Epithelial cell of proximal tubule (primary cell): ENCODE measurements around the gene STIMATE. TPM values are rescaled to one million over a fixed set of nuclear protein-coding genes. Genes with fewer than 3 reads are reported as not detected.

Experiments
- DNase-seq: peaks from one replicate; pipeline ENCODE4 v3.0.0-alpha.2; 2011; ENCODE audit warnings: low read depth
- H3K4me3 ChIP-seq: 2 replicates; pipeline ENCODE4 v1.5.1; 2011; ENCODE audit warnings: low read depth, mild to moderate bottlenecking, low read length
- CTCF ChIP-seq: conservative IDR thresholded peaks from 2 replicates; pipeline ENCODE4 v1.5.1; 2012; ENCODE audit warnings: low read depth, mild to moderate bottlenecking, low read length
- total RNA-seq: library from RNA; depleted of rRNA; stranded (reverse); fragments of >200 nt; gene quantifications from 2 replicates; pipeline ENCODE4 v1.2.3, GENCODE V29; 2015

The STIMATE gene
- total RNA-seq, 1 donor from 2014 or later: 7.7 TPM

- no peak overlapping the region for H3K4me3 ChIP-seq
- no peak for TF ChIP-seq CTCF
- no peak for DNase-seq
These were observed 52.9 kb downstream of the STIMATE start for GRCh38 chr3:52844290-52844975.

- TF ChIP-seq CTCF: no peak
- DNase-seq: no peak
- H3K4me3 ChIP-seq: no peak overlapping the region
These were observed 53.5 kb downstream of the STIMATE start for GRCh38 chr3:52843881-52844280.

GRCh38 chr3:52843108-52843865 lies 54.1 kb downstream of the STIMATE start:
- TF ChIP-seq CTCF: no peak
- no peak overlapping the region for H3K4me3 ChIP-seq
- no peak for DNase-seq

- H3K4me3 ChIP-seq: no peak overlapping the region
- TF ChIP-seq CTCF: no peak
- no peak for DNase-seq
These were observed 54.9 kb downstream of the STIMATE start for GRCh38 chr3:52842424-52842823.

- no peak for DNase-seq
- no peak for TF ChIP-seq CTCF
- no peak overlapping the region for H3K4me3 ChIP-seq
These were observed 55.4 kb downstream of the STIMATE start for GRCh38 chr3:52841981-52842340.

- H3K4me3 ChIP-seq: no peak overlapping the region
- DNase-seq: no peak
- no peak for TF ChIP-seq CTCF
These were observed 56.0 kb downstream of the STIMATE start for GRCh38 chr3:52841211-52841980.
